ENCODE data around the gene RDH13. TPM values are rescaled to one million over a fixed set of nuclear protein-coding genes. Genes with fewer than 3 reads are reported as not detected.
"Not testable (repeated sequence)": the region's sequence is repeated elsewhere in the genome, so short reads cannot be mapped to it uniquely, and the experiment has no call there.

The RDH13 gene
- total RNA-seq, 1 experiment from 2014 or later: 23.8 TPM

DNA sequence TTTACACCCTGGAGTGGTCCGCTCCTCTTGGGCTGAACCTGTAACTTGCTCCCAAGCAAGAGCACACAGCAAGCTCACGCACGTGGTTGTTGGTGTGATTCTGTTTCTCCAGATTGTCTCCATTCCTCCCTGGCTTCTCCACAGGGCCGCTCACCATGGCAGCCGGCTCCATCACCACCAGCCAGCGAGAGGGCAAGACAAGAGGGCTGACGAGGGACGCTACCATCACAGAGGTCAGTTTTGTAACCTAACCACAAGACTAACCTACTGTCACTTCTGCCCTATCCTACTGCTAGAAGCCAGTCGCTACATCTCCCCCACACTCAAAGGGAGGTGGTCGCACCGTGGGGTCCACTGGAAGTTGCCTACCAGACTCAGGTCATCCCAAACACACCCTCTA is 20.3 kb downstream of the RDH13 start:
- H3K27me3 ChIP-seq: no peaks in the 10 kb centered on the region
- H3K4me3 ChIP-seq: no peak overlapping the region
- H3K36me3 ChIP-seq: peaks cover 40% of the 10 kb centered on the region
- H3K9me3 ChIP-seq: no peaks in the 10 kb centered on the region
- no peak for DNase-seq

DNA sequence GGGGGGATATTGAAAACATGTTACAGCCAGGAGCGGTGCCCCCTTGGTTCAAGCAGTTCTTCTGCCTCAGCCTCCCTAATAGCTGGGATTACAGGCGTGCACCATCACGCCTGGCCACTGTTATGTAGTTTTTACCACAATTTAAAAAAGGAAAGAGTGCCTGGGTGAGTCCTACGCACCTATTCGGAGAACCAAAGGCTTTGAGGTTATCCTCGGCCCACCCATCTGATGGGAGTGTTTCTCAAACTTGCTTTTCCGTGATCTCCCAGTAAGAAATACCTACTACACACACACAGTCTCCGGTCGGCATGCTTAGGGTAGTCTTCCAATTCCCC is 20.6 kb downstream of the RDH13 start:
- Histone ChIP-seq H3K27me3 (no peaks in the 10 kb centered on the region), H3K4me3 (no peak overlapping the region), H3K36me3 (peaks cover 37% of the 10 kb centered on the region), H3K9me3 (no peaks in the 10 kb centered on the region)
- no peak for DNase-seq

DNA sequence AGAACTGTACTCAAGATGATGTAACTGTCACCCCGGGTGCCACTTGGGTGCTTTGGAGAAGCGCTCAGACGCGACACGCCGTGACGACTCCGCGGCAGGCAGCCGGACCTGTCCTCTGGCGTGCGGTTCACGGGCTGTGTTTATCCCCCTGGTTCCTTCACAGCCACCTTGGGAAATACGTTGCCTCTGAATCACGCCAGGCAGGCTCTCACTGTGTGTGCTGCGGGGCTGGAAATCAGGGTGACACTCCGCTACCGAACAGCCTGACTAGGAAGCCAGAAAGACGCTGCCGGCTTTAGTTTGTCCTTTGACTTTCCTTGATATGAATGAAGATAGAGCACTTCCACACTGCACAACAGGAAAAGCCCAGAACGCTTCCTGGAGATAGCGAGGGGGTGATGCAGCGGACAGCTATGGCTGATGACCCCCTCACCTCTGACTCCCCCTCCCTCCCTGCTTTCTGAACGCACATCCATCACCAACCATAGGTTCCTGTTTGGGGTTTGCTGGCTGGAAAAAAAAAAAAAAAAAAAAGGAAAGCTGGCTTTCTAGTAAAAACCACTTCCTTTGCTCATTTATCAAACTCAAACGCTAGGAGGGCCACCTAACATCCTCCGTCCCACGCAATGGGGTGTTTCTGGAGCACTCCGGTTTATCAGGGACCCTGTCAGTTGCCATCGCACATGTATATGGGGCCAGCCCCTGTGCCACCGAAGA is 21.2 kb downstream of the RDH13 start:
- no peaks in the 10 kb centered on the region for H3K9me3 ChIP-seq
- no peak overlapping the region for H3K4me3 ChIP-seq
- no peak for DNase-seq
- H3K27me3 ChIP-seq: no peaks in the 10 kb centered on the region
- peaks cover 32% of the 10 kb centered on the region for H3K36me3 ChIP-seq

GRCh38 chr19:55041244-55041626 is 21.7 kb downstream of the RDH13 start:
- H3K9me3 ChIP-seq: no peaks in the 10 kb centered on the region
- H3K27me3 ChIP-seq: no peaks in the 10 kb centered on the region
- no peak for DNase-seq
- H3K36me3 ChIP-seq: peaks cover 26% of the 10 kb centered on the region
- no peak overlapping the region for H3K4me3 ChIP-seq

DNA sequence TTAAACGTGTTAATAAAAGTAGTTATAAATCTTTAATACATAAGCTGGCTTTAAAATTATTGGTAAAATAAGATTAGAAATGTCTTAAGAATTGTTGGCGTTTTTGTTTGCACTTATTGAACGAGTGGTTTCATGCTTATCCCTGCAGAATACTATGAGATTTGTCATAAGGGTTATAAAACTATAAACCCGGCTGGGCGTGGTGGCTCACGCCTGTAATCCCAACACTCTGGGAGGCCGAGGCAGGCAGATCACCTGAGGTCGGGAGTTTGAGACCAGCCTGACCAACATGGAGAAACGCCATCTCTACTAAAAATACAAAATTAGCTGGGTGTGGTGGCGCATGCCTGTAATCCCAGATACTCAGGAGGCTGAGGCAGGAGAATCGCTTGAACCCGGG is 22.3 kb downstream of the RDH13 start:
- not testable (repeated sequence) for DNase-seq, H3K9me3 ChIP-seq, H3K27me3 ChIP-seq, H3K4me3 ChIP-seq
- peaks cover 25% of the 10 kb centered on the region for H3K36me3 ChIP-seq

DNA sequence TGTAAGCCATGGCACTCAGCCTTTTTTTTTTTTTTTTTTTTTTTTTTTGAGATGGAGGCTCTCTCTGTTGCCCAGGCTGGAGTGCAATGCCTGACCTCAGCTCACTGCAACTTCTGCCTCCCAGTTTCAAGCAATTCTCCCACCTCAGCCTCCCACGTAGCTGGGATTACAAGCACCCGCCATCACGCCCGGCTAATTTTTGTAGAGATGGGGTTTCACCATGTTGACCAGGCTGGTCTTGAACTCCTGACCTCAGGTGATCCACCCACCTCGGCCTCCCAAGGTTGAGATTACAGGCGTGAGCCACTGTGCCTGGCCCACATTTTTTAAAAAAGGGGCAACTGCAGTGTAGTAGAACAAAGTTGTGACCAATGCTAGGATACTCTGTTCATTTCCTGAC is 25.3 kb downstream of the RDH13 start:
- H3K9me3 ChIP-seq, H3K36me3 ChIP-seq, DNase-seq, H3K4me3 ChIP-seq, H3K27me3 ChIP-seq: not testable (repeated sequence)

DNA sequence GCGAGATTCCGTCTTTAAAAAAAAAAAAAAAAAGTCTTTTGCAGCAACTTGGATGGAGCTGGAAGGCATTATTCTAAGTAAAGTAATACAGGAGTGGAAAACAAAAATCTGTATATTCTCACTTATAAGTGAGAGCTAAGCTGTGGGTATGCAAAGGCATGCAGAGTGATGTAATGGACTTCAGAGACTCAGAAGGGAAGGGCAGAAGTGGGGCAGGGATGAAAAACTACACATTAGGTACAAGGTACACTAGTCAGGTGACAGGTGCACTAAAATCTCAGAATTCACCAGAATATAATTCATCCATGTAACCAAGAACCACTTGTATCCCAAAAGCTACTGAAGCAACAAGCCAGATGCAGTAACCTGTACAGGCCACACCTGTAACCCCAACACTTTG is 26.9 kb downstream of the RDH13 start:
- Histone ChIP-seq H3K27me3 (no peaks in the 10 kb centered on the region), H3K4me3 (no peak overlapping the region), H3K9me3 (no peaks in the 10 kb centered on the region), H3K36me3 (no peaks in the 10 kb centered on the region; the same call in none of the 2 replicates)
- DNase-seq: no peak

DNA sequence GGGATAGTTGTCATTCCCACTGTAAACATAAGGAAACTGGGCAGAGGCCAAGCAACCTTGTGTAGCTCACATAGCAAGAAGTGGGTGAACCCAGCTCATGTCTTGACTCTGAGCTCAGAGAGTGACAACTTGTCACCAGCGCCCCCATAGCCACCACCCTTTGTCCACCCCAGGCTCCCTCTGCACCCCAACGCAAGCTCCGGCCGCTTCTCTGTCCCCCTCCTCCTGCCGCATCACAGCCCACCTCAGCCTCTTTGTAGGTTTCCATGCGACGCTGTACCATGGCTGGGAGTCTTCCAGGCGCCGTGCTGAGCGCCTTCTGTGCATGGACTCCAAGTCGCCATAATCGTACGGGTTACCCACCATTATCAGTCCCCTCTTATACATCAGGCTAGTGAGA is 28.2 kb downstream of the RDH13 start:
- Histone ChIP-seq H3K27me3 (no peaks in the 10 kb centered on the region), H3K4me3 (no peak overlapping the region), H3K36me3 (no peaks in the 10 kb centered on the region), H3K9me3 (no peaks in the 10 kb centered on the region)
- DNase-seq: no peak

GRCh38 chr19:55032976-55033643 is 29.8 kb downstream of the RDH13 start:
- not testable (repeated sequence) for H3K27me3 ChIP-seq, H3K36me3 ChIP-seq, DNase-seq, H3K4me3 ChIP-seq, H3K9me3 ChIP-seq

DNA sequence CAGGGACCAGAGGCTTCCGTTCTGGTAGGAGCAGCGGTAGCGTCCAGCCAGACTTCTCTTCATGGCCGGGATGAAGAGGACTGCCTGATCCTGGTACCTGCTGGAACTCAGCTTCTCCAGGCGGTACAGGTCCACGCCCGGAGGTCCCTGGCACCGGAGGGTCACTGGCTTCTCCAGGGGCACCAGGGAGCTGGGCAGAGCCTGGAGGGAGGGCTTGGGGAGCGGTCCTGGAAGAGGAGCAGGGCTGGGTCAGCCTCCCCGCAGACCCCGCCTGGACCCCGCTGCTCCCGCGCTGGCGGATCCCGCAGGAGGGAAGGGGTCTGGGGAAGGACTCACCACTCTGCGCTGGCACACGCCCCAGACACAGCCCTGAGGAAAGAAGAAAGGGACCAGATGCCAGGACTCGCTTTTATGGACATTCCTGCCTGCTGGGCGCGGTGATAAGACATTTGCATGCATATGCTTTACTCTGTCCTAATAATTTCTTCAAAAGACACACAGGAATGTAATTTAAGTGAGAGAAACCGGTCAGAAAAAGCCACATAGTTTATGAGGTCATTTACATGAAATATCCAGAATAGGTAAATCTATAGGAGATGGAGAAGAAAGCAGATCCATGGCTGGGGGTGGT is 30.7 kb downstream of the RDH13 start:
- no peaks in the 10 kb centered on the region for H3K27me3 ChIP-seq
- DNase-seq: peak; percentile 48
- H3K36me3 ChIP-seq: no peaks in the 10 kb centered on the region
- no peak overlapping the region for H3K4me3 ChIP-seq
- no peaks in the 10 kb centered on the region for H3K9me3 ChIP-seq

DNA sequence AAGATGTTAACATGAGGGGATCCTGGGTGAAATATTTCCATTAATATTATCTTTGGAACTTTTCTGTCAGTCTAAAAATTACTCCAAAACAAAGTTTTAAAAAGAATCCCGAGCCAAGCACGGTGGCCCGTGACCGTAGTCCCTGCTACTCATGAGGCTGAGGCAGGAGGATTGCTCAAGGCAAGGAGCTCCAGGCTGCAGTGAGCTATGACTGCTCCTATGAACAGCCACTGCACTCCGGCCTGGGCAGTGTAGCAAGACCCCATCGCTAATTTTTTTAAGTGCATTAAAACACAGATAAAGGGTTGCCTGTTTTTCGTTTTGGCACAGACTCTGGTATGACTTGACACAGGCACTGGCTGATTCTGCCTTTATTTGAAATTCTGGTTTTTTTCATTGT is 31.8 kb downstream of the RDH13 start:
- Histone ChIP-seq H3K9me3 (peaks cover 4% of the 10 kb centered on the region), H3K27me3 (no peaks in the 10 kb centered on the region), H3K4me3 (no peak overlapping the region), H3K36me3 (no peaks in the 10 kb centered on the region)
- DNase-seq: no peak

DNA sequence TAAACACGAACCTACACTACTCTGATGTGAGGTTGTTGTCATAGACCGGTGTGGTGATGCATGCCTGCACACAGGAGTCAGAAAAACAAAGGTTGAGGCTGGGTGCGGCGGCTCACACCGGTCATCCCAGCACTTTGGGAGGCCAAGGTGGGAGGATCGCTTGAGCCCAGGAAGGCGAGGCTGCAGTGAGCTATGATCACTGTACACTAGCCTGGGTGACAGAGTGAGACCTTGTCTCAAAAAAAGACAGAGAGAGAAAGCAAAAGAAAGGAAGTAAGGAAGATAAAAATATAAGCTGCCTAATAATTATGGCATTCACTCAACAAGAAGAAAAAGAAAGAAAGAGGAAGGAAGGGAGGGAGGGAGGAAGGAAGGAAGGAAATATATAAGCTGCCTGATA is 34.2 kb downstream of the RDH13 start:
- no peak for DNase-seq
- Histone ChIP-seq H3K36me3 (no peaks in the 10 kb centered on the region), H3K27me3 (no peaks in the 10 kb centered on the region), H3K9me3 (peaks cover 6% of the 10 kb centered on the region), H3K4me3 (no peak overlapping the region)

- peak; percentile 40 for DNase-seq
- Histone ChIP-seq H3K27me3 (no peaks in the 10 kb centered on the region), H3K4me3 (peak overlapping the region; percentile 86), H3K36me3 (no peaks in the 10 kb centered on the region), H3K9me3 (peaks cover 6% of the 10 kb centered on the region)
Measured at GRCh38 chr19:55027472-55028337, 35.2 kb downstream of the RDH13 start.

GRCh38 chr19:55027140-55027471 is 35.8 kb downstream of the RDH13 start:
- not testable (repeated sequence) for H3K27me3 ChIP-seq, H3K36me3 ChIP-seq, H3K9me3 ChIP-seq
- peak; percentile 86 for DNase-seq
- peak overlapping the region; percentile 86 for H3K4me3 ChIP-seq

DNA sequence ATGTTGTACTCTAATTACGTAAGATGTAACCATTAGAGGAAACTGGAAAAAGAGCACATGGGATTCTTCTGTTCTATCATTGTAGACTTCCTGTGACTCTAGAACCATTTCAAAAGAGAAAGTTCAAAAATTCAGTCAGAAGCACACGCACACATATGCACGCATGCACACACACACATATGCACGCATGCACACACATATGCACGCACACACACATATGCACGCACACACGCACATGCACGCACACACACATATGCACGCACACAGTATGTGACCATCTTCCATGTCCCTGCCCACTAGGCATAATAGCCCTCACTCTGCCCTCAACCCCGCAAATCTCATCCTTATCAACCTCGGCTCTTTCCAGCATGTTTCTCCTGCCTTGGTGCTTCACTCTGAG is 38.8 kb downstream of the RDH13 start:
- no peaks in the 10 kb centered on the region for H3K27me3 ChIP-seq
- peaks cover 6% of the 10 kb centered on the region for H3K9me3 ChIP-seq
- no peaks in the 10 kb centered on the region for H3K36me3 ChIP-seq
- no peak for DNase-seq
- no peak overlapping the region for H3K4me3 ChIP-seq

DNA sequence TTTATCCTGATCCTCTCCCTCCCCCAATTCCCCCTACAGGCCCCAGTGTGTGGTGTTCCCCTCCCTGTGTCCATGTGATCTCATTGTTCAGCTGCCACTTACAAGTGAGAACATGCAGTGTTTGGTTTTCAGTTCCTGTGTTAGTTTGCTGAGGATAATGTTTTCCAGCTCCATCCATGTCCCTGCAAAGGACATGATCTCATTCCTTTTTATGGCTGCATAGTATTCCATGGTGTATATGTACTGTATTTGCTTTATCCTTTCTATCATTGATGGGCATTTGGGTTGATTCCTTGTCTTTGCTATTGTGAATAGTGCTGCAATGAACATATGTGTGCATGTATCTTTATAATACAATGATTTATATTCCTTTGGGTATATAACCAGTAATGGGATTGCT is 42.6 kb downstream of the RDH13 start:
- H3K9me3 ChIP-seq: not testable (repeated sequence)

GRCh38 chr19:55018633-55019032 is 44.3 kb downstream of the RDH13 start:
- H3K27me3 ChIP-seq: no peaks in the 10 kb centered on the region; the same call in 1 of the 2 replicates
- H3K9me3 ChIP-seq: no peaks in the 10 kb centered on the region; the same call in 1 of the 2 replicates
- no peak overlapping the region for H3K4me3 ChIP-seq
- DNase-seq: no peak
- H3K36me3 ChIP-seq: no peaks in the 10 kb centered on the region

More for the DNA sequence above, 42.6 kb downstream of the RDH13 start:
- not testable (repeated sequence) for H3K27me3 ChIP-seq, H3K36me3 ChIP-seq, DNase-seq, H3K4me3 ChIP-seq
